IPS-NIHi7 (cell line): ENCODE results near the gene SPIN1.
A peak's percentile ranks its signal among the peaks of the same experiment; 100 is the strongest.

Experiments
- DNase-seq: peaks from one replicate; pipeline ENCODE4 v3.0.0; 2012; ENCODE audit warnings: mixed read lengths; ENCODE audit errors: extremely low spot score

The SPIN1 gene

DNA sequence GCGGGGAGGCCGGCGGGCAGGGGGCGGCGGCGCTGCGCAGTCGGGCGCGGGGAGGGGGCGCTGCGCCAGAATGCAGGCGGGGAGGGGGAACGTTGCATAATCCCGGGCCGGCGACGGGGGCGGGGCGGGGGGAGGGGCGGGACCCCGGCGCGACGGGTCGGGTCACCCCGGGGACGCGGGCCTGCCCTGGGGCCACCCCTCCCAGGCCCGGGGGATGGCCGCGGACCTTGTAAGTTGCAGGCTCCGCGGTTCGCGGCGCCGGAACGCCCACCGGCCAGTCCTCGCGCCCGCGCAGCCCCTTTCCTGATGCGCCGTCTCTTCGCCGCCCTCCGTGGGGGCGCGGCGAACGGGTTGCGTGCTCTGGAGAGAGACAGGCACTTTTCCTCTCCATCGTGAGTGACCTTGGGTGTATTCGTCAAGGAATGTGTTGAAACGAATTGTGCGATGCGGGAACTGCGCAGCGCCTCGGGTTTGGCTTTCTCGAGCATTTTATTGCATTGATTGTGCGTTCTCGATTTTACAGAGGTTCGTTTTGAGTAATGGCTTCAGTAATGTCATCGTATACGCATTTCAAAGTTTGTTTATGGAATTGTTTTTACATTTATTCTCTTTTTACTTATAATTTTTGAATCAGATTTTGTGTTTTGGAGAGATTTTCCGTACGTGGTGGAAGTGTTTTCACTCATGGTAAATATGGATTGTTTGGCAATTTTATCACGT is 802 bp downstream of the SPIN1 start:
- peak; percentile 81 for DNase-seq

DNA sequence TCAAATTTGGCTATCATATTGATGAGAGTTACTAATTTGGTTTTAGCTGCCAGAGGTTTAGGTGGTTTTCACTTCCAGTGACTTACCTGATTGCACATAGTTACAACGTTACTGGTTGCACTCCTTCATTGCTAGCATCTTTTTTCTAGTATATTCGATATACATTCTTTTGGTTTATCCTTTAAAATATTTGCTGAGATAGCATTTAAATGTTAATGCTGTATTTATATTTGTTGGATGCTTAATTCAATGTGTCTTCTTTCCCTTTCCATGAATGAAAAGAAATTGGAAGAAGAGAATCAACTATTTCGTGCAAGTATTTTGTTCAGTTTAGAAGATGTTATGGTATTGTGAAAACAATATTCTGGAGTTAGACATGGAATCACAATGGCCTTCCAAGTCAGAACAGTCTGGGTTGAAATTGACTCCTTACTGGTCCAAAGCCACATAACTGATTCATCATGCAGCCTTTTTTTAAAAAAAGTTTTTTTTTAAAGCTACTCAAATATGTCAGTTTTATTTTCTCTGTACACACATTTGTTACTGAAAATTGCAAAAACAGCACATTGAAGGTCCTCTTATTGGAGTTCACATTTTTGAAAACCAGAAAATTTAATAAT is 2.2 kb downstream of the SPIN1 start:
- DNase-seq: no peak

- DNase-seq: no peak
Measured at GRCh38 chr9:88391236-88391635, 3.0 kb downstream of the SPIN1 start.

GRCh38 chr9:88391921-88392320 is 3.7 kb downstream of the SPIN1 start:
- no peak for DNase-seq

GRCh38 chr9:88392549-88392948 is 4.3 kb downstream of the SPIN1 start:
- no peak for DNase-seq

- no peak for DNase-seq
Measured at GRCh38 chr9:88396836-88397577, 8.8 kb downstream of the SPIN1 start.

DNA sequence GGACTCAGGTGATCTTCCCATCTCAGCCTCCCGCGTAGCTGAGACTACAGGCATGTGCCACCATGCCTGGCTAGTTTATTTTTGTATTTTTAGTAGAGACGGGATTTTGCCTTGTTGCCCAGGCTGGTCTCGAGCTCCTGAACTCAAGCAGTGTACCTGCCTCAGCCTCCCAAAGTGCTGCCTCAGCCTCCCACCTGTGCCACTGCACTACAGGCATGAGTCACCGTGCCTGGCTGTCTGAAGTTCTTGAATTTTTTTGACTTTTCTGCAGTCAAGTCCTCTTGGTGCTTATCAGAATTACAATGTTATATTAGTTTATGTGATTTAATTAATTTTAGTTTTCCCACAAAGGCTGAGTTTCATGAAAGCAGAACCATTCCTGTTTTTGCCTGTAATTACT is 9.8 kb downstream of the SPIN1 start:
- DNase-seq: no peak

DNA sequence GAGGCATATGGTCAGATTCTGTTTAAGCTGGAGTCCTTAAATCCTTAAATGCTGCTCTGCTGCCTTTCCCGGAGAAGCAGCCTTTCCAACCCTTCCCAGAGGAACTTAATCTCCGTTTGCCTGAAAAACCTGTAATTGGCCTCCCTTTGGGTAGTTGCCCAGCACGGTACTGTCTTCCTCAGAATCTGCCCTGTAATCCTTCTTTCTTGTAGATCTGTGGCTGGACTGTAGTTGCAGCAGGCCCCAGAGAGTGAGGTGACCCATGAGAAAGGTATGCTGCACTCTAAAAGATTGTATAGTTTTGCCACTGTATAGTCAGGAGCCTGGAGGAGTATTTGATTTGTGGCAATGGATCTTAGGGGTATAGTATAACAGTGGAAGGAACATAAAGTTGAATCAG is 11.7 kb downstream of the SPIN1 start:
- no peak for DNase-seq

DNA sequence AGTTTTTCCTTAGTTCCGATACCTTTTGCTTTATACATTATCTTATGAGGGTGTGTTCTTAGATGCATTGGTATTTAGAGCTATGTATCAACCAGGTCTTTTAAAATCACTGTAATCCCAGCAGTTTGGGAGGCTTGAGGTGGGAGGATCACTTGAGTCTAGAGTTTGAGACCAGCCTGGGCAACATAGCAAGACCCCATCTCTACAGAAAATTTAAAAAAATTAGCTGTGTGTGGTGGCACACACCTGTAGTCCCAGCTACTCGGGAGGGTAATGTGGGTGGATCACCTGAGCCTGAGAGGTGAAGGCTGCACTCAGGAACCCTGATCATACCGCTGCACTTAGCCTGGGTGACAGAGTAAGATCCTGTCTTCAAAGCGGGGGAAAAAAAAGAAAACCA is 15.1 kb downstream of the SPIN1 start:
- no peak for DNase-seq

GRCh38 chr9:88406051-88406450 is 17.8 kb downstream of the SPIN1 start:
- no peak for DNase-seq

GRCh38 chr9:88411471-88411870 is 23.2 kb downstream of the SPIN1 start:
- DNase-seq: no peak

DNA sequence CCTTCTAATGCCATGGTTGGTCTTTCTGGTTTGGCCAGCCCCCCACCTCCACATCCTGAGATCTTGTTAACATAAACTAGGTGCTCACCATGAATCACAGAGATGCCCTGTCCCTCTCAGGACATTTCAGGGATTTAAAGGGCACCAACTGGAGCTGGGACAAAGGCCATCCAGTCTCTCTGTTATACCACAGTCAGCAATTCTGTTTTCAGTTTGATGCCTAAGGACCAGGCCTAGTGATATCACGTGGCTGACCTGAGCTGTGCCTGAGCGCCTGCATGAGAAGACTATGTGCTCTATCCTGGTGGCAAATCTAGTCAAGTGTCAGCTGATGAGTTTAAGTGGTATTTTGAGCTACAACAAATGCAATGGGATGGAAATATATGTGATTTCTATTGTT is 26.1 kb downstream of the SPIN1 start:
- no peak for DNase-seq

GRCh38 chr9:88418025-88418424 is 29.8 kb downstream of the SPIN1 start:
- DNase-seq: peak; percentile 22

- no peak for DNase-seq
Measured at GRCh38 chr9:88418715-88419540, 30.7 kb downstream of the SPIN1 start.

DNA sequence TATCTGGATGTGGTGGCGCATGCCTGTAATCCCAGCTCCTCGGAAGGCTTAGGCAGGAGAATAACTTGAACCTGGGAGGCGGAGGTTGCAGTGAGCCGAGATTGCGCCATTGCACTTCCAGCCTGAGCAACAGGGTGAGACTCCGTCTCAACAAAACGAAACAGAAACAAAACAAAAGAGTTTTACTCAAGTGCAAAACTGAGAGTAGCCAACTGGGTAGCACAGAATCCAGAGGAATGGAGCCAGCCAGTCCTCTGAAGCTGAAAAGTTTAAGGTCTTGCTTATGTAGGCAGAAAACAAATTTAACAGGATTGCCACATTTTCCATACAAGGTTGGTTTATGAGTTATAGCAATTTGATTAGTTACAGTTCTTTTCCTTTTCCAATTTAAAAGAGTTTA is 32.0 kb downstream of the SPIN1 start:
- DNase-seq: no peak

GRCh38 chr9:88421348-88421747 is 33.1 kb downstream of the SPIN1 start:
- no peak for DNase-seq

GRCh38 chr9:88425538-88425950 is 37.3 kb downstream of the SPIN1 start:
- DNase-seq: no peak

DNA sequence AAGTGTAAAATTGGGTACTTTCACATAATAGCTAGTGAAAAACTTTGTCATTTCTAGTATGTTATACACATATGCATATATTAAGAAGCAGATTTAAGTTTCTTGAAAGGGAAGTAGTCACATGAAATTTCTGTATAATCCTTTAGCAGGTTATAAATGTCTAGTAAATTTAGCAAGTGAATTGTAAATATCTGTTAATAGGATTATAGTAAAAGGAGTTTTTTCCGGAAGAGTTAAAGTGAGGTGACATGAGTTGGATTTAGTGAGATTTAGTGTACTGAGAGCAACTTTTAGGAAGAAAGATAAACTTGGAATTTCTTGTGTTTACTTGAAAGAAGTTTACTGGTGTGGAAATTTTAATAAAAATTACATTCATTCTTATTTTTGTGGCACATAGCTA is 38.4 kb downstream of the SPIN1 start:
- DNase-seq: no peak

- DNase-seq: no peak
Measured at GRCh38 chr9:88429595-88430430, 41.6 kb downstream of the SPIN1 start.

- no peak for DNase-seq
Measured at GRCh38 chr9:88433583-88434255, 45.5 kb downstream of the SPIN1 start.

GRCh38 chr9:88435336-88435735 is 47.1 kb downstream of the SPIN1 start:
- DNase-seq: no peak
